HEK293 (cell line): ENCODE results near the gene PARP2.

Source experiments
- CTCF ChIA-PET: fragments of 350-600 bp; formaldehyde crosslinking; extraction: SDS; loops from one replicate; lab custom pipeline; 2021; ENCODE audit warnings: antibody characterized with exemption; lab: Yijun Ruan, JAX
- POLR2A ChIA-PET: fragments of 300-600 bp; formaldehyde crosslinking; extraction: SDS; loops from one replicate; lab custom pipeline; 2020; ENCODE audit warnings: antibody characterized with exemption, inconsistent platforms; lab: Yijun Ruan, JAX
- H3K27ac ChIP-seq: fragments of 200-500 bp; sonication (Bioruptor generic); 2 replicates; pipeline ENCODE4 v1.5.1; 2014; ENCODE audit warnings: low read depth, low read length, control low read depth, inconsistent platforms; ENCODE audit errors: extremely low read depth
- H3K36me3 ChIP-seq, 2 experiments: fragments of 200-500 bp in 1 of 2; sonication (Bioruptor generic) in 1 of 2; 1 replicate in 1 of 2; 2 replicates in 1 of 2; pipeline ENCODE4 v1.5.1; 2014 to 2017; ENCODE audit warnings: inconsistent platforms in 2 of 2, low read length in 2 of 2; ENCODE audit not compliant: control insufficient read depth in 2 of 2, insufficient read depth in 1 of 2
- H3K4me1 ChIP-seq: fragments of 200-500 bp; sonication (Bioruptor generic); 2 replicates; pipeline ENCODE4 v1.5.1; 2014; ENCODE audit warnings: mild to moderate bottlenecking, low read length, inconsistent platforms; ENCODE audit not compliant: control insufficient read depth, insufficient read depth
- H3K4me3 ChIP-seq: 2 replicates; pipeline ENCODE4 v1.5.1; 2011; ENCODE audit warnings: low read depth, mild to moderate bottlenecking, control low read depth, low read length, moderate library complexity
- H3K9me3 ChIP-seq: fragments of 200-500 bp; sonication (Bioruptor generic); 2 replicates; pipeline ENCODE4 v1.5.1; 2014; ENCODE audit warnings: low read depth, low read length, inconsistent platforms; ENCODE audit not compliant: control insufficient read depth, insufficient read depth
- FEZF1 ChIP-seq: fragments of 450-650 bp; formaldehyde crosslinking; IDR thresholded peaks from 2 replicates; pipeline ENCODE4 v1.5.1; 2016; ENCODE audit warnings: missing biosample characterization, missing genetic modification characterization
- KLF10 ChIP-seq: fragments of 450-650 bp; IDR thresholded peaks from 2 replicates; pipeline ENCODE4 v1.5.1; 2018; ENCODE audit warnings: missing biosample characterization, mild to moderate bottlenecking, missing genetic modification characterization
- SP7 ChIP-seq: fragments of 450-650 bp; formaldehyde crosslinking; IDR thresholded peaks from 2 replicates; pipeline ENCODE4 v1.5.1; 2016; ENCODE audit warnings: missing biosample characterization, missing genetic modification characterization
- TRIM28 ChIP-seq: IDR thresholded peaks from 2 replicates; pipeline ENCODE4 v1.6.1; 2011; ENCODE audit warnings: low read length, control low read depth, borderline replicate concordance
- YY1 ChIP-seq: fragments of 450-650 bp; formaldehyde crosslinking; IDR thresholded peaks from 2 replicates; pipeline ENCODE4 v1.5.1; 2018; ENCODE audit warnings: missing biosample characterization, missing genetic modification characterization
- ZFHX2 ChIP-seq: fragments of 450-650 bp; formaldehyde crosslinking; conservative IDR thresholded peaks from 2 replicates; pipeline ENCODE4 v1.5.1; 2016; ENCODE audit warnings: missing biosample characterization, missing genetic modification characterization
- ZNF112 ChIP-seq: fragments of 450-650 bp; formaldehyde crosslinking; IDR thresholded peaks from 2 replicates; pipeline ENCODE4 v1.5.0; 2017; ENCODE audit warnings: missing biosample characterization, missing genetic modification characterization
- ZNF114 ChIP-seq: fragments of 450-650 bp; formaldehyde crosslinking; IDR thresholded peaks from 2 replicates; pipeline ENCODE4 v1.5.0; 2017; ENCODE audit warnings: missing biosample characterization, missing genetic modification characterization
- ZNF140 ChIP-seq: fragments of 450-650 bp; formaldehyde crosslinking; IDR thresholded peaks from 2 replicates; pipeline ENCODE4 v1.5.1; 2016; ENCODE audit warnings: missing biosample characterization, missing genetic modification characterization
- ZNF19 ChIP-seq: fragments of 450-650 bp; formaldehyde crosslinking; IDR thresholded peaks from 2 replicates; pipeline ENCODE4; 2016; ENCODE audit warnings: missing biosample characterization, missing genetic modification characterization, low read depth
- ZNF24 ChIP-seq: fragments of 450-650 bp; formaldehyde crosslinking; IDR thresholded peaks from 2 replicates; pipeline ENCODE4 v1.5.1; 2016; ENCODE audit warnings: missing biosample characterization, missing genetic modification characterization
- ZNF266 ChIP-seq: fragments of 450-650 bp; formaldehyde crosslinking; IDR thresholded peaks from 2 replicates; pipeline ENCODE4 v1.5.1; 2016; ENCODE audit warnings: missing biosample characterization, missing genetic modification characterization, low read depth
- ZNF37A ChIP-seq: fragments of 450-650 bp; IDR thresholded peaks from 2 replicates; pipeline ENCODE4 v1.5.1; 2018; ENCODE audit warnings: missing biosample characterization, missing genetic modification characterization
- ZNF529 ChIP-seq: fragments of 450-650 bp; formaldehyde crosslinking; IDR thresholded peaks from 2 replicates; pipeline ENCODE4 v1.5.1; 2017; ENCODE audit warnings: missing genetic modification characterization, missing biosample characterization; ENCODE audit not compliant: insufficient replicate concordance
- ZNF549 ChIP-seq: fragments of 450-650 bp; IDR thresholded peaks from 2 replicates; pipeline ENCODE4 v1.5.1; 2018; ENCODE audit warnings: missing biosample characterization, missing genetic modification characterization, mild to moderate bottlenecking, inconsistent platforms, moderate library complexity
- ZNF843 ChIP-seq: fragments of 450-650 bp; formaldehyde crosslinking; IDR thresholded peaks from 2 replicates; pipeline ENCODE4 v1.5.1; 2016; ENCODE audit warnings: missing biosample characterization, missing genetic modification characterization
- TF ChIP-seq, protein P1 (sequence below): fragments of 450-650 bp; formaldehyde crosslinking; IDR thresholded peaks from 2 replicates; pipeline ENCODE4 v1.5.1; 2016; ENCODE audit warnings: missing biosample characterization, missing genetic modification characterization
- TF ChIP-seq, protein P2 (sequence below): fragments of 450-650 bp; formaldehyde crosslinking; IDR thresholded peaks from 2 replicates; pipeline ENCODE4 v1.5.1; 2016; ENCODE audit warnings: missing biosample characterization, missing genetic modification characterization
- TF ChIP-seq, protein P3 (sequence below): fragments of 450-650 bp; formaldehyde crosslinking; IDR thresholded peaks from 2 replicates; pipeline ENCODE4 v1.5.1; 2017; ENCODE audit warnings: missing biosample characterization, missing genetic modification characterization

PARP2 gene

DNA sequence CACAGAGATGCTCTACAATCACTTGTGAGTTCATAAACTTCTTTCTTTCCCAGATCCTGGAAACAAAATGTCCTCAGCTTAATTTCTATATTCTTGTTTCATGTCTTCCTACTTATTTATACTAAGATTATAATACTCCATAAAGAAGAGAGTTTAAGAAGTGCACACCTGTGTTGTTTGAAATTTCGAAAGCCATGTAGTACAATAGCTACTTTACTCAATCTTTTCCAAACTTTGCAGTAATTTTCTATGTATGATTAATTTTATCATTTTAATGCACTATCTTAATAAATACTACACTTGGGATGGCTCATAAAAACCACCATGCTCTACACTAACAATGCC is 37.4 kb upstream of the PARP2 start:
- CTCF ChIA-PET, result interaction anchor here (0.7 to 1.6 kb wide), 9 partner anchors 12 to 351 kb away, joined by 3 to 7 read pairs (median 3); no protein-coding TSS in a partner anchor

DNA sequence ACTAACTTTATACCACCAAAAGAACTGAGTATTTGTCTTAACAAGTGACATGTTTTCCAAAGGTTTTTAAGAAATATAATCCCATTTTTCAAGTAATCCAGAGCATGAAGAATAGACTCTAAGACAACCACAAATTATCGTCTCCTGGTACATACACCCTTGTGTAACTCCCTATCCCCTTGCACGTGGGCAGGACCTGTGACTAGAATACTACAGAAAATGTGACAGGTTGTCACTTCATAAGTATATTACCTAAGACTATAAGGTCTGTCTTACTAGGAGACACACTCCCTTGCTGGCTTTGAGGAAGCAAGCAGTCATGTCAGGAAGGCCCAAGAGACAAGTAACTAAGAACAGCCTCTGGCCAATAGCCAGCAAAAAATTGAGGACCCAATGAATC is 29.4 kb upstream of the PARP2 start:
- Histone ChIP-seq H3K27ac (no peak overlapping the region), H3K4me3 (no peak overlapping the region), H3K4me1 (no peaks in the 10 kb centered on the region), H3K36me3 (peaks cover 50 to 70% of the 10 kb centered on the region in 2 experiments), H3K9me3 (no peaks in the 10 kb centered on the region)
- CTCF ChIA-PET, result no interaction called here
- TF ChIP-seq ZNF266 (tag by site-specific recombination), result no peak
- TF ChIP-seq, protein P1, sequence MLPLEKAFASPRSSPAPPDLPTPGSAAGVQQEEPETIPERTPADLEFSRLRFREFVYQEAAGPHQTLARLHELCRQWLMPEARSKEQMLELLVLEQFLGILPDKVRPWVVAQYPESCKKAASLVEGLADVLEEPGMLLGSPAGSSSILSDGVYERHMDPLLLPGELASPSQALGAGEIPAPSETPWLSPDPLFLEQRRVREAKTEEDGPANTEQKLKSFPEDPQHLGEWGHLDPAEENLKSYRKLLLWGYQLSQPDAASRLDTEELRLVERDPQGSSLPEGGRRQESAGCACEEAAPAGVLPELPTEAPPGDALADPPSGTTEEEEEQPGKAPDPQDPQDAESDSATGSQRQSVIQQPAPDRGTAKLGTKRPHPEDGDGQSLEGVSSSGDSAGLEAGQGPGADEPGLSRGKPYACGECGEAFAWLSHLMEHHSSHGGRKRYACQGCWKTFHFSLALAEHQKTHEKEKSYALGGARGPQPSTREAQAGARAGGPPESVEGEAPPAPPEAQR, result no peak
- TF ChIP-seq ZNF529 (tag by site-specific recombination), result no peak
- TF ChIP-seq ZNF114 (tag by site-specific recombination), result no peak
- TF ChIP-seq ZNF24 (tag by site-specific recombination), result no peak
- TF ChIP-seq, protein P2, sequence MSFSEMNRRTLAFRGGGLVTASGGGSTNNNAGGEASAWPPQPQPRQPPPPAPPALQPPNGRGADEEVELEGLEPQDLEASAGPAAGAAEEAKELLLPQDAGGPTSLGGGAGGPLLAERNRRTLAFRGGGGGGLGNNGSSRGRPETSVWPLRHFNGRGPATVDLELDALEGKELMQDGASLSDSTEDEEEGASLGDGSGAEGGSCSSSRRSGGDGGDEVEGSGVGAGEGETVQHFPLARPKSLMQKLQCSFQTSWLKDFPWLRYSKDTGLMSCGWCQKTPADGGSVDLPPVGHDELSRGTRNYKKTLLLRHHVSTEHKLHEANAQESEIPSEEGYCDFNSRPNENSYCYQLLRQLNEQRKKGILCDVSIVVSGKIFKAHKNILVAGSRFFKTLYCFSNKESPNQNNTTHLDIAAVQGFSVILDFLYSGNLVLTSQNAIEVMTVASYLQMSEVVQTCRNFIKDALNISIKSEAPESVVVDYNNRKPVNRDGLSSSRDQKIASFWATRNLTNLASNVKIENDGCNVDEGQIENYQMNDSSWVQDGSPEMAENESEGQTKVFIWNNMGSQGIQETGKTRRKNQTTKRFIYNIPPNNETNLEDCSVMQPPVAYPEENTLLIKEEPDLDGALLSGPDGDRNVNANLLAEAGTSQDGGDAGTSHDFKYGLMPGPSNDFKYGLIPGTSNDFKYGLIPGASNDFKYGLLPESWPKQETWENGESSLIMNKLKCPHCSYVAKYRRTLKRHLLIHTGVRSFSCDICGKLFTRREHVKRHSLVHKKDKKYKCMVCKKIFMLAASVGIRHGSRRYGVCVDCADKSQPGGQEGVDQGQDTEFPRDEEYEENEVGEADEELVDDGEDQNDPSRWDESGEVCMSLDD (tag by site-specific recombination), result no peak
- no peak for TF ChIP-seq YY1 (tag by site-specific recombination)
- no peak for TF ChIP-seq ZNF549 (tag by site-specific recombination)
- TF ChIP-seq, protein P3, sequence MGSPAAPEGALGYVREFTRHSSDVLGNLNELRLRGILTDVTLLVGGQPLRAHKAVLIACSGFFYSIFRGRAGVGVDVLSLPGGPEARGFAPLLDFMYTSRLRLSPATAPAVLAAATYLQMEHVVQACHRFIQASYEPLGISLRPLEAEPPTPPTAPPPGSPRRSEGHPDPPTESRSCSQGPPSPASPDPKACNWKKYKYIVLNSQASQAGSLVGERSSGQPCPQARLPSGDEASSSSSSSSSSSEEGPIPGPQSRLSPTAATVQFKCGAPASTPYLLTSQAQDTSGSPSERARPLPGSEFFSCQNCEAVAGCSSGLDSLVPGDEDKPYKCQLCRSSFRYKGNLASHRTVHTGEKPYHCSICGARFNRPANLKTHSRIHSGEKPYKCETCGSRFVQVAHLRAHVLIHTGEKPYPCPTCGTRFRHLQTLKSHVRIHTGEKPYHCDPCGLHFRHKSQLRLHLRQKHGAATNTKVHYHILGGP (tag by site-specific recombination), result no peak
- no peak for TF ChIP-seq ZNF19 (tag by site-specific recombination)
- no peak for TF ChIP-seq ZNF112 (tag by site-specific recombination)
- no peak for TF ChIP-seq ZNF37A (tag by site-specific recombination)
- no peak for TF ChIP-seq ZFHX2 (tag by site-specific recombination)
- TF ChIP-seq ZNF140 (tag by site-specific recombination), result no peak
- POLR2A ChIA-PET, result no interaction called here

More for the DNA sequence above, 37.4 kb upstream of the PARP2 start:
- H3K4me1 ChIP-seq, result peaks cover 6% of the 10 kb centered on the region; the same call in 1 of the 2 replicates
- H3K9me3 ChIP-seq, result no peaks in the 10 kb centered on the region
- POLR2A ChIA-PET, result no interaction called here
- H3K27ac ChIP-seq, result no peak overlapping the region
- TF ChIP-seq ZNF843, result 0 out of 2 replicates have a peak, but pooled peaks have one; percentile 2
- TF ChIP-seq KLF10 (tag by site-specific recombination), result 0 out of 2 replicates have a peak, but pooled peaks have one; percentile 1
- no peak for TF ChIP-seq ZNF19 (tag by site-specific recombination)
- TF ChIP-seq SP7 (tag by site-specific recombination), result peak; percentile 8; the same call in 1 of the 2 replicates
- no peak for TF ChIP-seq FEZF1 (tag by site-specific recombination)
- TF ChIP-seq TRIM28, result 0 out of 2 replicates have a peak, but pooled peaks have one; percentile 4
- H3K36me3 ChIP-seq, result peaks cover 0 to 11% of the 10 kb centered on the region in 2 experiments; a peak in 2 of 3 replicates
- H3K4me3 ChIP-seq, result no peak overlapping the region
